HG02763 (cell line): ENCODE measurements around the gene STAP2.
"Not testable (repeated sequence)": the region's sequence is repeated elsewhere in the genome, so short reads cannot be mapped to it uniquely, and the experiment has no call there.

ENCODE experiments used
- ATAC-seq: cut with Tn5 transposase; IDR thresholded peaks from one replicate; pipeline ENCODE4 v1.9.1; 2021; ENCODE audit warnings: mild to moderate bottlenecking, moderate library complexity; ENCODE audit not compliant: unreplicated experiment

The STAP2 gene

DNA sequence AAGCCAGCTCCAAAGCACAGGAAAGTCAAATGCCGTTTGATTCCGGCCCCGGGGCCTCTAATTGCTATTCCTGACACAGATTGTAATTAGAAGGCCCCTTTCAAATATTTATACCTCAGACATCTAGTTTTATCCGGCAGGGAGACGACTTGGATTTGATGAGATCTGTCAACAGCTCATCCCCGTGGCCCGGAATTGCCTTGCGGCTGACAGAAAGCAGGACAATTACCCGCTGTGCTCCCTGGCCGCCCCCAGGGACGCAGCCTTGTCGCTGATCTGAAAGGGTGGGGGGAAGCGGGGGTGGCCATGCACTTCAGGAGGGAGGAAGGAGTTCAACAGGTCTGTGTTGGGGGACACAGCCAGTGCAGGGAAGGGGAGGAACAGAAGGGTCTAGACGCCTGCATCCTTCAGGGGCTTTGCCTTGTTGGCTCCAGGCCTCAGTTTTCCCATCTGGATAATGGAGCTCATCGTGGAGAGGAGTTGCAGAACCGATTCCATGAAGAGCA, 61.4 kb downstream of the STAP2 start:
- no peak for ATAC-seq

- ATAC-seq, result not testable (repeated sequence)
These were observed 64.3 kb downstream of the STAP2 start for GRCh38 chr19:4274321-4274686.
